ENCODE measurements around the gene TMC3. TPM values are rescaled to one million over a fixed set of nuclear protein-coding genes. Genes with fewer than 3 reads are reported as not detected.
"Not testable (repeated sequence)": the region's sequence is repeated elsewhere in the genome, so short reads cannot be mapped to it uniquely, and the experiment has no call there.

TMC3 gene
- total RNA-seq, 1 donor from 2014 or later, result not detected

DNA sequence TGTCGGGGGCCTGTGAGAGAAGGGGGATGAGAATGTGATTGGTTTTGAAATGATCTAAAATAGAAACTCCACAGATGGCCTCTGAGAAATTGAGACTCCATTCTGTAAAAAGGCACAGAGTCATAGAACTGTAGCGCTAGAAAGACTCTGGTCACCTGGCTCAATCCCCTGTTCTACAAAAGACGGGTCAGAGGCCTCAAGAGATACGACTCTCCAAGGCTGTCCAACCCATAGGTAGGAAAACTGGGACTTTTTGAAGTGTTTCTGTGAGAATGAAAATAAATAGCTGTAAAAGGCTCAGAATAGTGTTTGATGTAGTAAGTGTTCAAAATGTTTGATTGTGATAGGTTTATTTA lies 11.7 kb upstream of the TMC3 start:
- intact Hi-C loops (cut with micrococcal nuclease), result no loop called here

DNA sequence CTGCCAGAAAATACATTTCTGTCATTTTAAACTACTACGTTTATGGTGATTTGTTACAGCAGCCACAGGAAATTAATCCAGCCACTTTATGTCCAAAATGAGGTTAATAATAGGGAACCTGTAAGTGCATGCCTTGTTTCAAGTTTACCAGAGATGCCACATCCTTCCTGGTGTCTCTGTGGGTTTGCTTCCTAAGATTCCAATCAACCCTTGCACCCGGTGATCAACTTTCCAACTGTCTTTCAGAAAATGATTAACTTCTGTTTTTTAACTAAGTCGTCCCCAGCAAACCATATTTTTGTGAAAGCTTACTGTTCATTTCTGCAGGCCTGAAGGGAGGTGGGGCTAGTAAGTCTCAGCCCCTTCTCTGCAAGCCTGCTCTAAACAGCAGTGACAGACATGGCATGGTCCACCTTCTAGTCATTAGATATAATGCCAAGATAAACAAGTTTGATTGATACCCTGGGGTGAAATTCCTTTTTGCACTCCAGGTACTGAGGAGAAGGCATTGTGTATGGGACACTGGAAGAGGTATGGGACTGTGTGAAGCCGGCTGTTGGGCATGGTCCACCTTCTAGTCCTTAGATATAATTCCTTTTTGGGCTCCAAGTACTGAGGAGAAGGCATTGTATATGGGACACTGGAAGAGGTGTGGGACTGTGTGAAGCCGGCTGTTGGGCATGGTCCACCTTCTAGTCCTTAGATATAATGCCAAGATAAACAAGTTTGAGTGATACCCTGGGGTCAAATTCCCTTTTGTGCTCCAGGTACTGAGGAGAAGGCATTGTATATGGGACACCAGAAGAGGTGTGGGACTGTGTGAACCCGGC lies 11.1 kb upstream of the TMC3 start:
- intact Hi-C loops (cut with micrococcal nuclease), result no loop called here

DNA sequence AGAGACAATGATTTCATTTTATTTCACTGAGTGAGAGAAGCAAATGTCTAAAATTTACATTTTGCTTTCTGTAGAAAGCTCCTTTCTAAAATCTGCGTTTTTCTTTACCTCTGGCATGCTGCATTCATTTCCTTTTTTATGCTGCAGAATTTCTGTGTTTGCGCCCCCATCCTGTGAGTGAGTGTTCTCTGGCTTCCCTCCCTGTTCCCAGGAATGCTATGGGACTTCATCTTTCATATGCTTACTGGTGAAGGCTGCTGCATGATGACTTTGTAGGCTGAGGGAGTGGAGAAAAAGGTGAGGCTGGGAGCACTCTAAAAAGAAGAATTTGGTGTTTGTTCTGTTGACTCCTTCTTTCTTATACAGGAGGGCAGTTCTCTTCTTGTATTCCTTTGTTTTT lies 7.7 kb upstream of the TMC3 start:
- intact Hi-C loops (cut with micrococcal nuclease), result no loop called here

DNA sequence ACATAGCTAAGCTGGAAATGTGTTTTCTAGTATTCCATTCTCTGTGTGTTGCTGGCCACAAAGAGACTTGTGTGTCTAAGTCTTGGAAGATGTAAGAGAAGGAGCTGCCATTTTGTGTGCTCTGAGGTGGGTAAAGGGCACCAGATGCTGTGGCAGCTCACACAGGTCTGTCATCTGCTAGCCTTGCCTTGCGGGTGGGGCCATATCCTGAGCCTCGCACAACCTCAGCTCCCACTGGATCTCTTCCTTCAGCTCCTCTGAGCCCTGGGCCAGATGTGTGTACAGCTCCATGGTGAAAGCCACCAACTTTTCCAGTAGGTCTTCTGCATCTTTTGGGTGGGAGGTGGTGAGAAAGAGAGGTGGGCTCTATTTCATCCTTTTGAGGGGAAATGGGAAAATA lies 6.7 kb upstream of the TMC3 start:
- intact Hi-C loops (cut with micrococcal nuclease), result no loop called here

DNA sequence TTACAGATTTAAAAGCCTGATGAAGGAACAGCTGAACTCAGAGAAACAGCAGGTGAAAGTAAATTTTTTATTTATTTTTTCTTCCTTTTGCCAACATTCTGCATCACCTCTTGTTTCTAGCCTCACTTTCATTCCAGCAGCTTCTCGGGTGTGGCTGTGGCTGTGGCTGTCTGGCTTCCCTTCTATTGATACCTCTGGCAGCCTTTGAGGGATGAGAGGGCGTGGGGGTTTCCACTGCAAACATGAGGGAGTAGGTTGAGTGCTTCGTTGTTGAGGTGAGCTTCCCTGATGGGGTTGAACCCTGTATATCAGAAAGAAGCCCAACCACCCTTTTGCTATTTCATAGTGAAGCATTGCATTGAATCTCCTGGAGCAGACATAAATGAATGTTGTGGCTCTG lies 6.2 kb upstream of the TMC3 start:
- intact Hi-C loops (cut with micrococcal nuclease), result no loop called here

DNA sequence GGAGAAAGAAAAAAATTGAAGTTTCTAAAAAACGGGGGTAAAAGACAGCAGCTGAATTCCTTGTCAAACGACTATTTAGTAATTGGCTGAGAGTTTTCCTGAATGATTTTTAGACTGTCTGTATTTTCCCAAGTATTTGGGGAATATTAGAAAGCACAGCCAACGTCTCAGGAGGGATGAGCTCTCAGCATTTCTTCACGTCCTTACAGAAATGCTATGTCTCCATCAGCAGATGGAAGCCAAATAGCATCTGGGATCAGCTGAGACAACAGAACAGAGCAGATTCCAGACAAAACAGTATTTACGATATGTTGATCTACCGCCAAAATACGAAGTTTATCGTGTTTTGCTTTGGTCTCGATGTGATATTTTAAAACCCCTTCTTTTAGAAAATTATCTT lies 5.3 kb upstream of the TMC3 start:
- intact Hi-C loops (cut with micrococcal nuclease), result no loop called here

DNA sequence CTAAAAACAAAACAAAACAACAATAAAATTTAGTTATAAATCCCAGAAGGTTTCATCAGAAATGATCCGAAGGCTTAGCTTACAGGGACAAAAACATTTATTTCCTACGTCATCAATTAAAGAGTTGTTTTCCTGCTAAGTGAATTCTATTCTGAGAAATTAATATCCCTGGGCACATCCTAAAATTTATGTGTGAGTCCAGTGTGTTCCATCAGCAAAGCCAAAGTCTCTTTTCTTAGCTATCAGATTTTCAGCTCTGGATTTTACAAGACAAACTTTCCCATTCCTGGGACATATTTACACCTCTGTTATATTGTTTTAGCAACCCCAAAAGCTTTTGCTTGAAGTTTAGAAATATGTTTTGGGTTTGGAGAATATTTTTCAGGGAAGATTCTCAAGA lies 4.4 kb upstream of the TMC3 start:
- intact Hi-C loops (cut with micrococcal nuclease), result no loop called here

DNA sequence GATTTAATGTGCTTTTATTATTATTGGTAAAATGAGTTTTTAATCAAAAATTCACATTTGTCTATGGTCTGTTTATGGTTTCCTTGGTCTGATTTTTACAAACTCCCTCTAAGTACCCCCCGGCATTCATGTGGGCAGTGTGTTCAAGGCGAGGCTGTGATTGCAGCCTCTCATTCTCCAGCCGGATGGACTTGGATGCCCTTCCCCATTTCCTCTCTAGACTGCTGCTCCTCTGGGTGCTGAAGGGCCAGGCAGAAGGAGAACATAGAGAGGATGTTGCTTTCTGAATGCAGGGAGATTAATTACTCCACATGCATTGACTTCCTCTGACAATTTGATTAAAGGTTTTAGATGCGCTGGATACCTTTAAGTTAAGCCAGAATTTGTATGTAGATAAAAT lies 3.9 kb upstream of the TMC3 start:
- intact Hi-C loops (cut with micrococcal nuclease), result no loop called here

DNA sequence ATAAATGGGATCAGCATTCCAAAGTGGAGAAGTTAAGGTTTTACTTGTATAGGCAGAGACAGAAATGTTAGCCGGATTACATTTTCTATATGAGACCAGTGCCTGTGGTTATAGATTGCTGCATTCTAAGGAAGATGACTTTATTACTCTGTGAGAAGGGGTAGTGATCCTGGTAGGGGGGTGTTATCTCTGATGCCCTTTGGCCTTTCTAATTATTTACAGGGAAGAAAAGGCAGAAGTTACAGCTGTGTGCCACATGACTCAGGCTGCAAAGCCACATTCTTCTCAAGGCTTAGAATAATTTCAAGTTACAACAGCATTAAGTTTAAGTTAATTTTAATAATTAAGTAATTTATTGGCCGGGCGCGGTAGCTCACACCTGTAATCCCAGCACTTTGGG lies 2.2 kb upstream of the TMC3 start:
- intact Hi-C loops (cut with micrococcal nuclease), result no loop called here

DNA sequence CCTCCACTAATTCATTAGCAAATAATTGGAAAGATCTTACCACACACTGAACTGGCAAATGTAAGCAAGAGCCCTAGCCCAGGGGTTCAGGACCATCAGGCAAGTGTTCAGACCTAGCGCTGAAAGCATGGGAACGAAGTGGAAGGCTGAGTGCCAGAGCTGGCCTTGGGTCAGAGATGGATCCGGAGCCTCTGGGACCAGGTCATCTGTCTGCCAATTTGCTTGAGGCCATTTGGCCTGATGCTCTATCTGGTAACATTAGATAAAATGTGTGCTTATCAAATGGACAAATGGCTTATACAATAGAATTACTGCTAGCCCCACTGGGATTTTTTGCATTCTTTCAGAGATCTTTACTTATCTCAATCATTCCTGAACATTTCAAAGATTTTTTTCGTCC lies 1.4 kb upstream of the TMC3 start:
- intact Hi-C loops (cut with micrococcal nuclease), result no loop called here

DNA sequence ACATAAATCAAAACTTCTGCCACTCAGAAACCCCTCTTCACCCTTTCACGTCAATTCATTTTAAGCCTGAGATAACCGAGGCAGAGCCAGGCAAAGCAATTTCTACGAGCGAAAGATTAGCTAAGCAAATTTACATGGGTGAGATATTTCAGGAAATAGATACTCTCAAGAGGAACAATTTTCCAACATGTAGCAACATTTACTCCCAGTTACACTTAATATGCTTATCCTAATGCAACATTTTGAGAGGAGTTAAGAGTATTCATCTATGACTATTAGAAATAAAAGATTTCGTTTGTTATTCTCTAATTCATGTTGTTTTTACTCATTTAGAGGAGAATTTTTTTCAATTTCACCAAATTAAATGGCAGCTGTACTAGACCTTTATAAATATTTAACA lies 837 bp downstream of the TMC3 start:
- intact Hi-C loops (cut with micrococcal nuclease), result no loop called here

DNA sequence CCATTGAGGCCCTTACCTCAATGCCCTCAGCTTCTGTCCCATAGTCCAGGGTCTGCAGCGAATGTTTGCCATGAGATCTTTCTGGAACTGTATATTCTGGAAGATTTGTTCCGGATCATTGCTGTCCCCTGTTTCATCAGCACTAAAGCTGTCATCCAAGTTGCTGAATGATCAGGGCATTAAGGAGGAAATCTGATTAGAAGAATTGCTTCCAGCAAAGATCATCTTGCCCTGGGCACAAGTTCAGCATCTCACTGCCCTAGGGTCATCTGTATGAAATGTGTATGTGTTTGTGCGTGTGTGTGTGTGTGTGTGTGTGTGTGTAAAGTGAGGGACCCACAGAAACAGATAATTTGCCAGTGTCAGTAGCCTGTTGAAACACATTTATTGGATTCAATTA lies 1.4 kb downstream of the TMC3 start:
- intact Hi-C loops (cut with micrococcal nuclease), result no loop called here

DNA sequence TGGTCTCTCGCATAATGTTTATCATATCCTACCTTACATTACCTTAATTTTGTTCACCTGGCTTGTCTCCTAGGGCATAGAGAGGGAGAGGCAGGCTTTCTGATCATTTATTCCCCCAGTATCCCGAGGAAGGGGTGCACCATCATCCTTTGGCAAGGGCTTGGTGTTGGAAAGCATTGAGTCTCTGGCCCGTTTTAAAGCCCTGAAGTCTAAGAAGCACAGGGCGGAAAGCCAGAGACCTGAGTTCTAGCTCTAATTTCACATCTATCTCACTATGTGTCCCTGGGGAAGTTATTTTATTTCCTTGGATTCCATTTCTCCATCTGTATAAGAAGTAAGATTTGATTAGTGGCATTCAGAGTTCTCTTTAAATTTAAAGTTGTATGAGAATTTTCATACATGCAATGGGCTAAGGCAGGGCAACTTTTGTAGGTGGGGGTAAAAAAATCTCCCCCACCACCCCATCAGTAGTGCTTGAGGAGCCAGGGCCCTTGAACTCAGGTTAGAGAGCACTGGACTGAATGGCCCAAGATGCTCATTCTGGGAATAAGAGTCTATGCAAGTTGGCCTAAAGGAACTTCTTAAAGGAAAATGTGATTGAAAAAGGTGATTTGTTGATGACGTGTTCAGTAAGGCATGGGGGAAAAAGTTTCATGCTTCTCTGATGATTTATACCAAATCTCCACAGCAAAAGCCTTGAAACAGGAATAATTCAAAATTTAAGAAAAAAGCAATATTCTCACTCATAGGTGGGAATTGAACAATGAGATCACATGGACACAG lies 10.1 kb downstream of the TMC3 start:
- intact Hi-C loops (cut with micrococcal nuclease), result no loop called here

DNA sequence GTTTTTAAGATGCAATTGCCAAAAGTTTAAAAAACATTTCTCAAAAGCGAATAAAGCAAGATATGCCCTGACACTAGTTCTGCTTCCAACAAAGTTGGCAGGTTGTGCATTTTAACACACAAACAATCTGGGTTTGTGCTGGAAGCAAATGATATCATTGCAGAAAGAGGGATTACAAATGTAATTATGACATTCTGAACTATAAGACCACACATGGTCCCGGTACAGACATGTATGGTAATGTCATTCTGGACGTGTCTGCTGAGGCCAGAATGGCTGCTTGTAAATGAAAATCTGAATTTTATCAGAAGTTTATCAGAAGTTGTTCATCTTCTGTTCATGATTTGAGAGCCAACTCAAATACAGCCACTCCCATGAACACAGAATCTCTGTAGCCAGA lies 10.7 kb downstream of the TMC3 start:
- intact Hi-C loops (cut with micrococcal nuclease), result no loop called here

DNA sequence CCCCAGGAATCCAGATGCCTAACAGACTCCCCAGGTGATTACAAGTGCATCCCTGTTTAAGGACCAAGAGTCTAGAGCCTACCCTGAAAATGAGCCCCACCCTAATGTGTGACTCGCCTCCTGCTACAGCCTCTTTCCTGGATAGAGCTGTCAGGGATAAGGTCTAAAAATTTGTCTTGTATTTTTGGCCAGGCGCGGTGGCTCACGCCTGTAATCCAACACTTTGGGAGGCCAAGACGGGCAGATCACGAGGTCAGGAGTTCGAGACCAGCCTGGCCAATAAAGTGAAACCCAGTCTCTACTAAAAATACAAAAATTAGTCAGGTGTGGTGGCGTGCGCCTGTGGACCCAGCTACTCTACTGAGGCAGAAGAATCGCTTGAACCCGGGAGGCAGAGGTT lies 11.2 kb downstream of the TMC3 start:
- intact Hi-C loops (cut with micrococcal nuclease), result no loop called here

DNA sequence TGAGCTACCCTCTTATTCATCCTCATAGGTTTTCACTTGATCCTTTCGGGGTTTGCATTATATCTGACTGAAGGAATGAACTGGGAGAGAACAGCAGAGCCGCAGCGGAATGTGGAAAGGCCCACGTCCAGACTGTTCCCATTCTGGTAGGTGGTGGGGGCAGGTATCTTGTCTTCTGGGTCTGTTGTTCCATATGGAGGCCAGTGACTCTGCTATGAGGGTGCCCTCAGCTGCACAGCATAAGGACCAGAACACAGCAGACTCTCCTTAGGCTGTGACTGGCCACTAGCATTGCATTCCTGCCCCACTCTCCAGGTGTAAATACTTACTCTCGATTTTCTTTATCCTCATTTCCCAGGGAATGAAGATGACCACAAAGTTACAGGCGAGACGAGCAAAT lies 12.1 kb downstream of the TMC3 start:
- intact Hi-C loops (cut with micrococcal nuclease), result no loop called here

DNA sequence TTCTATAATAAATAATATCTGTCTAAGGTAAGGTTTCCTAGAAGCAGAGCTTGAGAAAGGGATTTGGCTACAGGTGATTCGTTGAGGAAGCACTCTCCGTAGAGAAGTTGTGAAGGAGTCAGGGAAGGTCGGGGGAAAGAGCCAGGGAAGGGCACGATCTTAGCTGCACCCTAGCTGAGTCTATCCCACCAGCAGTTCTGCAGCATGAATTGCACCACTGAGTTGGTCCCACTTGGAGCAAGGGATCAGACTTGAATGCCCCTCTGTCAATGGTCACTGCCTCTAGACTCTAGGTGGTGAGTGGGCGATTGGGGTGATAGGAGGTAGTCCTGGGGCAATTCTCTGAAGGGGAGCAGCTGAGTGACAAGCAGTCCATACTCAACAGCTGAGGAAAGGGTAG lies 13.5 kb downstream of the TMC3 start:
- intact Hi-C loops (cut with micrococcal nuclease), result no loop called here

DNA sequence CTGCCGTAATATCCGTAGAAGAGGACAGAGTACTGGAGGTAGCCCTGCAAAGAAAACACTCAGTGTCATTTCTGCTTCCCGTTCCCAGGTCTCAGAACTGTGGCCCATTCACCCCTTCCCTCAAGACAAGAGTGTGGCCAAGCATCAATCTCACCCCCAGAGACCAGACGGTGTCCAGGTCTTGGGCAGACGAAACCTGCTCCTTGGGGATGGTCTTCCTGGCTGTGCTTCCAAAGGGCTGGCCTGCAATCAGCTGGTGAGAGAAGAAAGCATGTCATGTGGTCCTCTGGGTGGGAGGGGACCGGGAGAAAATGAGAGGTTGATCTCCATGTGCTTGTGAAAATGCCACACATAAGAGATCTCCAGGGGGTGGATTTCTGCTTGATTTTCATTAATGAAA lies 15.8 kb downstream of the TMC3 start:
- intact Hi-C loops (cut with micrococcal nuclease), result no loop called here

DNA sequence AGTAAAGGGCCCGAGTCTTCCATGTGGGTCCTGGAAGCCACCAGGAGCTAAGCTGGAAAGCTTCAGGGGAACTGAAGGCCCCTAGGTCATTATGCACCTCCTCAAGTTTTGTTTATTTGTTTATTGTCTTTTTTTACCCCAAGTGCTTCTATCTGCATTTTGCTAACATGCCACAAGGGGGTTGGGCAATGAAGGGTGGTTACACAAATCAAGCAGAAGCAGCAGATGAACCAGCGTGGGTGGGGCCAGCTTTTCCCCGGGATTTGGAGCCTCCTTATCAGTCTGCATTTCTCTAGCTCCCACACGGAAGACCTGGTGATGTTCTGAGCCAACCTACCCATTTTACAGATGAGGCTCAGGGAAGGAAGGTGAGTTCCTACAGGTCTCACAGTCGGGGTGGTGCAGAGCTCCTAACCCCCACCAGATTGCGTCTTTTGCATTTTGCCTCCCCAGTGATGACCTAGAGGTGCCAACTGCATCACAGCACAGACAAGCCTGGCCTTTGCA lies 16.8 kb downstream of the TMC3 start:
- intact Hi-C loops (cut with micrococcal nuclease), result no loop called here

DNA sequence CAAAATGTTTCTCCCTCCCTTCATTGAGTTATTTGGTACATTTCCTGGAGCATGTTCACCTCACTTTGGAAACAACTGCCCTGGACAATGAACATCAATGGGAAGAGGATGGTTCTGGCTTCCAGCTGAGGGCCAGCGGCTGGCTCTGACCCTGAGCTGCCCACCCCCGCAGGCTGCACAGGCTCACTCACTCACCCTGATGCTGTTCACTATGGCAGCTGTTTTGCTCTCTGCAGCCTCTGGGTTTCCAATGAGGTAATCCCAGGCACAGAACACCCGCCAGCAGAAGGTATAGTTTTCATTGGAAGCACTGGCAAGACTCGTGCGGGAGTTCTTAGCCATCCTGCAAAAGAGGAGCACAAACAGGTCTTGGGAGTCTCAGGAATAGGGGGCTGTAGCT lies 17.8 kb downstream of the TMC3 start:
- intact Hi-C loops (cut with micrococcal nuclease), result no loop called here

DNA sequence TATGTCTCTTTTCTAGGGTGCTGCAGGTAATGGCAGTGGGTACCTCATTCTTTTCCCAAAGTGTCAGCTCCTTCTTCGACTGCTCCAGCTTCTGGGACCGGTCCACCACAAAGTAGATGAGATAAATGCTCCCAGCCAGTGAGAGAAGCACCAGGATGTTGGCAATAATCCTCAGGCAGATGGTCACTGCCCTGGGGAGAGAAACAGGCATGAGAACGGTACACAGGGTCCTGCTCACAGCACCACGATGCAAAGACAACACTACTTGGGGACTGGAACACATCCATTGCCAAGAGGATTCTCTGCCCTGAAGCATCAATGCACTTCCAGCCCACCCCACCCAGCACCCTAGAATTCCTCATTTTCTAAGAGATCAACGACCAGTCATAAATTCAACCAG lies 22.4 kb downstream of the TMC3 start:
- intact Hi-C loops (cut with micrococcal nuclease), result no loop called here

DNA sequence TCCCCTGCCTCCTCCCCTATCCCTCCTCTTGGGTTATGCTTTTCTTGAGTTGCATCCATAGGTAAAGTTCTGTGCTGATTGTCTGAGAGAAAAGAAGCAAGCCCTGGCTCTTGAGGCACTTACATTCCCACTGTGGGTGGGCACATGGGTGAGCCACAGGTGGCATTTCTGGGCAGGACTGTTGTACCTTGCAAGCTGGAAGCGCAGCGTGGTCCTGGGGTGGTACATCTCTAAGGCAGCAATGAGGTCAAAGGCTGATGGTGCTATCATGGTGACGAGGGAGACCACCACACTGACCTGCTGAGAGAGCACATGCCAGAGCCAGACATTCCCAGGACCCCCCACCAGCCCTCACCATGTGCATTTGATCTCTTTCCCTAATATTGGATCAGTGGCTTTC lies 24.7 kb downstream of the TMC3 start:
- intact Hi-C loops (cut with micrococcal nuclease), result no loop called here

DNA sequence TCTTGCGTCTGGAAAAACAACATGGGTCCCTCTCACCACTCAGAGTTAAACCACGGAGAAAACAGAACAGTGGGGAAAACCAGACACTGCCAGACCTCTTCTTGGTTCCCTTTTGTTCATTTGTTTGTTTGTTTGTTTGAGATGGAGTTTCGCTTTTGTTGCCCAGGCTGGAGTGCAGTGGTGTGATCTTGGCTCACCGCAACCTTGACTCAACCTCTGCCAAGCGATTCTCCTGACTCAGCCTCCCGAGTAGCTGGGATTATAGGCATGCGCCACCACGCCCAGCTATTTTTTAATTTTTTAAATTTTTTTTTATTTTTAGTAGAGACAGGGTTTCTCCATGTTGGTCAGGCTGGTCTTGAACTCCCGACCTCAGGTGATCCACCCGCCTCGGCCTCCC lies 25.3 kb downstream of the TMC3 start:
- intact Hi-C loops (cut with micrococcal nuclease), result not testable (repeated sequence)
